Endodermal cell (in vitro differentiated cells): ENCODE data around the gene CLTCL1. TPM values are rescaled to one million over a fixed set of nuclear protein-coding genes. Genes with fewer than 3 reads are reported as not detected.
"Not testable (repeated sequence)": the region's sequence is repeated elsewhere in the genome, so short reads cannot be mapped to it uniquely, and the experiment has no call there.

Experiments
- DNase-seq: peaks from one replicate; pipeline ENCODE4 v3.0.0-alpha.2; 2017
- H3K27ac ChIP-seq: 2 replicates; pipeline ENCODE4 v1.5.1; 2013; ENCODE audit warnings: mild to moderate bottlenecking, low read depth, low read length, moderate library complexity
- H3K27me3 ChIP-seq: 2 replicates; pipeline ENCODE4 v1.6.1; 2013; ENCODE audit warnings: mild to moderate bottlenecking, low read length, moderate library complexity; ENCODE audit not compliant: insufficient read depth, control insufficient read depth, poor library complexity, severe bottlenecking
- H3K36me3 ChIP-seq: 2 replicates; pipeline ENCODE4 v1.7.0; 2013; ENCODE audit warnings: mild to moderate bottlenecking, low read length, moderate library complexity; ENCODE audit not compliant: control insufficient read depth, insufficient read depth
- H3K4me1 ChIP-seq: one replicate; pipeline ENCODE4 v1.7.0; 2013; ENCODE audit warnings: low read length; ENCODE audit not compliant: control insufficient read depth, insufficient read depth
- H3K4me3 ChIP-seq: 2 replicates; pipeline ENCODE4 v1.5.1; 2013; ENCODE audit warnings: mild to moderate bottlenecking, low read length, moderate library complexity
- H3K9ac ChIP-seq: 2 replicates; pipeline ENCODE4 v1.6.1; 2013; ENCODE audit warnings: mild to moderate bottlenecking, low read length, moderate library complexity; ENCODE audit not compliant: poor library complexity, severe bottlenecking; ENCODE audit errors: extremely low read depth
- H3K9me3 ChIP-seq: 2 replicates; pipeline ENCODE4 v1.6.1; 2013; ENCODE audit warnings: mild to moderate bottlenecking, low read length, moderate library complexity; ENCODE audit not compliant: control insufficient read depth
- H3K27ac Mint-ChIP-seq: 2 replicates; pipeline ENCODE4 v1.8.0; 2020; ENCODE audit warnings: mixed read lengths
- H3K27me3 Mint-ChIP-seq: 2 replicates; pipeline ENCODE4 v1.8.0; 2021; ENCODE audit warnings: mild to moderate bottlenecking, mixed read lengths; ENCODE audit not compliant: insufficient read depth
- H3K36me3 Mint-ChIP-seq: 2 replicates; pipeline ENCODE4 v1.8.0; 2020; ENCODE audit warnings: low read depth, mixed read lengths
- H3K4me1 Mint-ChIP-seq: 2 replicates; pipeline ENCODE4 v1.8.0; 2020; ENCODE audit warnings: mixed read lengths
- H3K4me3 Mint-ChIP-seq: 2 replicates; pipeline ENCODE4 v1.8.0; 2020; ENCODE audit warnings: mild to moderate bottlenecking, moderate library complexity, mixed read lengths
- H3K9me3 Mint-ChIP-seq: 2 replicates; pipeline ENCODE4 v1.8.0; 2020; ENCODE audit warnings: mild to moderate bottlenecking, mixed read lengths
- CTCF ChIP-seq: fragments of 200-600 bp; sonication (generic); conservative IDR thresholded peaks from 2 replicates; pipeline ENCODE4 v1.5.0; 2021; ENCODE audit warnings: antibody characterized with exemption, mild to moderate bottlenecking
- WGBS, 2 experiments: methylation state at CpG; one replicate each; pipeline versions ENCODE4 v1.1.5 to v1.1.7; 2013; ENCODE audit warnings: missing lambda C conversion rate in 2 of 2, mixed read lengths in 1 of 2; ENCODE audit not compliant: insufficient coverage in 1 of 2, insufficient read length in 1 of 2; 5-methylcytosine and 5-hydroxymethylcytosine counted together
- total RNA-seq, 2 donors: library from RNA; stranded (reverse); fragmentation: NEBNext Ultra II Directional in 1 of 2; extraction: Animal tissue kit (Norgen Biotek cat#: 25700) in 1 of 2; gene quantifications; 2 replicates in 1 of 2; 3 replicates in 1 of 2; pipeline ENCODE4 v1.2.1, GENCODE V29; 2021

The CLTCL1 gene
- total RNA-seq, 2 donors from 2014 or later = 11.8 to 14.4 TPM

DNA sequence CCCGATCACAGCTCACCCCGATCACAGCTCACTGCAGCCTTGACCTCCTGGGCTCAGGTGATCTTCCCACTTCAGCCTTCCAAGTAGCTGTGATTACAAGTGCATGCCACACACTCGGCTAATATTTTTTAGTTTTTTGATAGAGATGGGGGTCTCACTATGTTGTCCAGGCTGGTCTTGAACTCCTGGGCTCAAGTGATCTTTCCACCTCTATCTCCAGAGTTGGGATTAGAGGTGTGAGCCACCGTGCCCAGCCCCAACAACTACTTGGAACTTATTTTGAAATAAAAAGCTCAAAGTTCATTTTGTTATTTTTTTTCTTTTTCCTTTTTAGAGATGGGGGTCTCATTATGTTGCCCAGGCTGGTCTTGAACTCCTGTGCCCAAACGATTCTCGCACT, 85.2 kb downstream of the CLTCL1 start:
- H3K9me3 Mint-ChIP-seq = no peaks in the 10 kb centered on the region
- H3K27ac Mint-ChIP-seq = no peak overlapping the region
- H3K4me1 ChIP-seq = no peaks in the 10 kb centered on the region
- H3K27me3 Mint-ChIP-seq = no peaks in the 10 kb centered on the region
- TF ChIP-seq CTCF = no peak
- WGBS, 2 experiments = 93 to 96% methylated on average over 5 to 6 of the region's 6 CpGs
- peaks cover 3% of the 10 kb centered on the region for H3K4me1 Mint-ChIP-seq
- no peak overlapping the region for H3K4me3 ChIP-seq
- H3K27me3 ChIP-seq = no peaks in the 10 kb centered on the region
- no peak for DNase-seq
- H3K36me3 ChIP-seq = no peaks in the 10 kb centered on the region
- H3K9ac ChIP-seq = no peak overlapping the region
- peaks cover 7% of the 10 kb centered on the region for H3K36me3 Mint-ChIP-seq
- H3K4me3 Mint-ChIP-seq = no peak overlapping the region
- no peaks in the 10 kb centered on the region for H3K9me3 ChIP-seq
- H3K27ac ChIP-seq = no peak overlapping the region

GRCh38 chr22:19204640-19205039, 86.9 kb downstream of the CLTCL1 start:
- H3K27me3 Mint-ChIP-seq = no peaks in the 10 kb centered on the region
- H3K4me3 Mint-ChIP-seq = no peak overlapping the region
- no peaks in the 10 kb centered on the region for H3K36me3 ChIP-seq
- WGBS, 2 experiments = 90 to 95% methylated on average over 2 to 4 of the region's 4 CpGs
- H3K9me3 Mint-ChIP-seq = no peaks in the 10 kb centered on the region
- peaks cover 3% of the 10 kb centered on the region for H3K4me1 Mint-ChIP-seq
- H3K4me3 ChIP-seq = no peak overlapping the region
- no peak overlapping the region for H3K27ac ChIP-seq
- no peaks in the 10 kb centered on the region for H3K9me3 ChIP-seq
- no peak overlapping the region for H3K9ac ChIP-seq
- TF ChIP-seq CTCF = no peak
- H3K4me1 ChIP-seq = no peaks in the 10 kb centered on the region
- H3K27ac Mint-ChIP-seq = no peak overlapping the region
- H3K27me3 ChIP-seq = no peaks in the 10 kb centered on the region
- H3K36me3 Mint-ChIP-seq = peaks cover 2% of the 10 kb centered on the region
- DNase-seq = no peak

DNA sequence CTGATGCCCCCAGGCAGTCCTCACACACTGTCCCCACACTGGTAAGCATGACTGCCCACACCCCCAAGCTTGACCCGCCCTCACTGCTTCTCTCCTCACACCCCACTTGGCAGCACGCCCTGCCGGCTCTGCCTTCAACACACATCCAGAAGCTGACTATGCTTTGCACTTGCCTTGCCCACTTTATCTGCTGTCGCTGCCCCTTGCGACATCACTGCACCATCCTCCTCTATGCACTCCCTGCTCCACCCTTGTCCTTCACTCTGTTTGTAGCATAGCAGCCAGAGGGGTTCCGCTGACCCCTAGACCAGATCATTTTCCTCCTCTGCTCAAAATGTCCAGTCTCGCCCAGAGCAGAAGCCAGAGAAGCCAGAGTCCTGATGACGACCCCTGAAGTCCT, 87.7 kb downstream of the CLTCL1 start:
- no peaks in the 10 kb centered on the region for H3K9me3 ChIP-seq
- no peak overlapping the region for H3K27ac Mint-ChIP-seq
- no peaks in the 10 kb centered on the region for H3K9me3 Mint-ChIP-seq
- WGBS, 2 experiments = 92 to 95% methylated on average over 7 to 8 of the region's 8 CpGs
- H3K27me3 Mint-ChIP-seq = no peaks in the 10 kb centered on the region
- peaks cover 3% of the 10 kb centered on the region for H3K4me1 Mint-ChIP-seq
- no peak for TF ChIP-seq CTCF
- no peaks in the 10 kb centered on the region for H3K27me3 ChIP-seq
- no peak overlapping the region for H3K4me3 ChIP-seq
- H3K4me1 ChIP-seq = no peaks in the 10 kb centered on the region
- H3K4me3 Mint-ChIP-seq = no peak overlapping the region
- no peak overlapping the region for H3K9ac ChIP-seq
- no peak overlapping the region for H3K27ac ChIP-seq
- H3K36me3 ChIP-seq = no peaks in the 10 kb centered on the region
- peaks cover 2% of the 10 kb centered on the region for H3K36me3 Mint-ChIP-seq
- no peak for DNase-seq

GRCh38 chr22:19202799-19203186, 88.7 kb downstream of the CLTCL1 start:
- H3K9ac ChIP-seq, H3K4me3 Mint-ChIP-seq, H3K36me3 Mint-ChIP-seq, DNase-seq, H3K27ac ChIP-seq, H3K27me3 ChIP-seq, H3K4me1 ChIP-seq, H3K4me1 Mint-ChIP-seq, H3K36me3 ChIP-seq, H3K4me3 ChIP-seq, H3K9me3 ChIP-seq, H3K9me3 Mint-ChIP-seq, H3K27ac Mint-ChIP-seq, H3K27me3 Mint-ChIP-seq: not testable (repeated sequence)
- WGBS, 2 experiments = 79 to 96% methylated on average over 3 of the region's 3 CpGs
